GM19043 (cell line): Measurements from ENCODE around the gene MAP4K3.
A peak's percentile ranks its signal among the peaks of the same experiment; 100 is the strongest.

Experiments used
- ATAC-seq: cut with Tn5 transposase; IDR thresholded peaks from one replicate; pipeline ENCODE4 v1.9.1; 2021; ENCODE audit warnings: low read depth; ENCODE audit not compliant: unreplicated experiment

The MAP4K3 gene

GRCh38 chr2:39320162-39320561 lies 116.9 kb downstream of the MAP4K3 start:
- no peak for ATAC-seq

- ATAC-seq = no peak
Measured at GRCh38 chr2:39313575-39313974, 123.5 kb downstream of the MAP4K3 start.

GRCh38 chr2:39311469-39311868 lies 125.6 kb downstream of the MAP4K3 start:
- no peak for ATAC-seq

GRCh38 chr2:39308778-39309177 lies 128.3 kb downstream of the MAP4K3 start:
- no peak for ATAC-seq

GRCh38 chr2:39306626-39307025 lies 130.5 kb downstream of the MAP4K3 start:
- no peak for ATAC-seq

GRCh38 chr2:39304729-39305128 lies 132.4 kb downstream of the MAP4K3 start:
- no peak for ATAC-seq

- ATAC-seq = no peak
Measured at GRCh38 chr2:39304200-39304599, 132.9 kb downstream of the MAP4K3 start.

- no peak for ATAC-seq
Measured at GRCh38 chr2:39301352-39301751, 135.7 kb downstream of the MAP4K3 start.

- no peak for ATAC-seq
Measured at GRCh38 chr2:39300044-39300978, 136.8 kb downstream of the MAP4K3 start.

- ATAC-seq = no peak
Measured at GRCh38 chr2:39290433-39290832, 146.7 kb downstream of the MAP4K3 start.

GRCh38 chr2:39289609-39290008 lies 147.5 kb downstream of the MAP4K3 start:
- ATAC-seq = no peak

- no peak for ATAC-seq
Measured at GRCh38 chr2:39283561-39283960, 153.5 kb downstream of the MAP4K3 start.

GRCh38 chr2:39281391-39281790 lies 155.7 kb downstream of the MAP4K3 start:
- ATAC-seq = no peak

- no peak for ATAC-seq
Measured at GRCh38 chr2:39275016-39275415, 162.1 kb downstream of the MAP4K3 start.

GRCh38 chr2:39269941-39270340 lies 167.1 kb downstream of the MAP4K3 start:
- ATAC-seq = no peak

- ATAC-seq = no peak
Measured at GRCh38 chr2:39266916-39267434, 170.1 kb downstream of the MAP4K3 start.

- ATAC-seq = peak; percentile 64
Measured at GRCh38 chr2:39266139-39266805, 170.8 kb downstream of the MAP4K3 start.

- no peak for ATAC-seq
Measured at GRCh38 chr2:39265315-39265714, 171.8 kb downstream of the MAP4K3 start.

- peak; percentile 65 for ATAC-seq
Measured at GRCh38 chr2:39264733-39265132, 172.4 kb downstream of the MAP4K3 start.

- ATAC-seq = no peak
Measured at GRCh38 chr2:39260087-39260486, 177.0 kb downstream of the MAP4K3 start.

- no peak for ATAC-seq
Measured at GRCh38 chr2:39256040-39256439, 181.0 kb downstream of the MAP4K3 start.
